H1 (cell line): ENCODE measurements around the gene NCBP1. TPM values are rescaled to one million over a fixed set of nuclear protein-coding genes. Genes with fewer than 3 reads are reported as not detected.
A peak's percentile ranks its signal among the peaks of the same experiment; 100 is the strongest.

Experiments used
- CTCF ChIA-PET: fragments of 300-600 bp; sonication (Branson Sonifier 250); formaldehyde crosslinking; loops from one replicate; lab custom pipeline; 2021; ENCODE audit not compliant: partially characterized antibody; lab: Charles Lee
- POLR2A ChIA-PET: fragments of 300-600 bp; sonication (Branson Sonifier 250); formaldehyde crosslinking; loops from one replicate; lab custom pipeline; 2021; ENCODE audit warnings: inconsistent platforms; ENCODE audit not compliant: partially characterized antibody; lab: Charles Lee
- DNase-seq, 2 experiments: peaks; one replicate each; pipeline versions ENCODE4 v3.0.0 to v3.0.0-alpha.2; 2010 to 2022; ENCODE audit warnings: low spot score in 2 of 2, low read depth in 1 of 2, mixed read lengths in 1 of 2
- FAIRE-seq: peaks from 2 replicates; lab custom pipeline; 2011; peaks lifted over from hg19 to GRCh38; lab: Jason Lieb, UNC
- H2AFZ ChIP-seq: 2 replicates; pipeline ENCODE4 v1.8.1; 2012; ENCODE audit warnings: low read length, inconsistent platforms
- H2AK5ac ChIP-seq: 2 replicates; pipeline ENCODE4 v1.6.1; 2013; ENCODE audit warnings: low read depth, low read length
- H2BK120ac ChIP-seq: replicated peaks from 2 replicates; pipeline ENCODE3; 2013; ENCODE audit warnings: low read depth, low read length, inconsistent platforms
- H2BK12ac ChIP-seq: 2 replicates; pipeline ENCODE4 v1.6.1; 2013; ENCODE audit warnings: low read depth, low read length
- H2BK15ac ChIP-seq: 2 replicates; pipeline ENCODE4 v1.6.1; 2013; ENCODE audit warnings: low read length
- H2BK20ac ChIP-seq: 2 replicates; pipeline ENCODE4 v1.6.1; 2013; ENCODE audit warnings: low read length
- H2BK5ac ChIP-seq: 2 replicates; pipeline ENCODE4 v1.6.1; 2013; ENCODE audit warnings: low read depth, low read length
- H3K14ac ChIP-seq: 2 replicates; pipeline ENCODE4 v1.6.1; 2013; ENCODE audit warnings: inconsistent platforms; ENCODE audit not compliant: insufficient read length
- H3K18ac ChIP-seq: 2 replicates; pipeline ENCODE4 v1.6.1; 2013; ENCODE audit warnings: low read length; ENCODE audit errors: extremely low read depth
- H3K23ac ChIP-seq: 2 replicates; pipeline ENCODE4 v1.6.1; 2013; ENCODE audit warnings: inconsistent platforms; ENCODE audit not compliant: insufficient read length
- H3K23me2 ChIP-seq: 2 replicates; pipeline ENCODE4 v1.6.1; 2013; ENCODE audit warnings: low read depth, low read length
- H3K27ac ChIP-seq: 2 replicates; pipeline ENCODE4 v1.6.1; 2011; ENCODE audit warnings: low read depth, low read length, inconsistent platforms
- H3K27me3 ChIP-seq, 4 experiments: replicated peaks in 1 of 4; 1 replicate in 1 of 4; 2 replicates in 3 of 4; pipeline versions ENCODE4 v1.6.1 to v1.8.1; 2011 to 2013; ENCODE audit warnings: low read length in 3 of 4, mild to moderate bottlenecking in 3 of 4, inconsistent platforms in 2 of 4, mixed read lengths in 2 of 4, moderate library complexity in 1 of 4; ENCODE audit not compliant: control insufficient read depth in 3 of 4, insufficient read depth in 3 of 4; ENCODE audit errors: extremely low read depth in 1 of 4
- H3K36me3 ChIP-seq, 4 experiments: 2 replicates each; pipeline versions ENCODE4 v1.6.1 to v1.8.1; 2011 to 2013; ENCODE audit warnings: mild to moderate bottlenecking in 4 of 4, low read length in 3 of 4, moderate library complexity in 2 of 4, control low read depth in 1 of 4, inconsistent platforms in 1 of 4; ENCODE audit not compliant: insufficient read depth in 4 of 4, control insufficient read depth in 2 of 4
- H3K4ac ChIP-seq: replicated peaks from 2 replicates; pipeline ENCODE3; 2013; ENCODE audit warnings: low read length, low read depth, mixed read lengths, inconsistent platforms; ENCODE audit not compliant: insufficient read length
- H3K4me1 ChIP-seq, 4 experiments: replicated peaks in 1 of 4; 1 replicate in 1 of 4; 2 replicates in 3 of 4; pipeline versions ENCODE4 v1.6.1 to v1.8.1; 2011 to 2013; ENCODE audit warnings: low read length in 3 of 4, inconsistent platforms in 2 of 4, mixed read lengths in 1 of 4; ENCODE audit not compliant: insufficient read depth in 4 of 4, control insufficient read depth in 3 of 4
- H3K4me2 ChIP-seq, 2 experiments: 2 replicates each; pipeline versions ENCODE4 v1.6.1 to v1.8.1; 2011 to 2013; ENCODE audit warnings: low read depth in 2 of 2, low read length in 2 of 2, control low read depth in 1 of 2, inconsistent platforms in 1 of 2, mild to moderate bottlenecking in 1 of 2; ENCODE audit not compliant: insufficient read depth in 1 of 2
- H3K4me3 ChIP-seq, 4 experiments: fragments of 200-600, 300-600 bp in 1 of 4; sonication (generic), shearing (Covaris generic), sonication (Bioruptor Twin) in 1 of 4; 2 replicates each; pipeline versions ENCODE4 v1.5.1 to v1.8.1; 2011 to 2016; ENCODE audit warnings: low read length in 4 of 4, low read depth in 3 of 4, control low read depth in 2 of 4, inconsistent platforms in 2 of 4, mild to moderate bottlenecking in 2 of 4, mixed read lengths in 1 of 4, moderate library complexity in 1 of 4; ENCODE audit not compliant: insufficient read depth in 2 of 4; ENCODE audit errors: extremely low read depth in 1 of 4
- H3K56ac ChIP-seq: replicated peaks from 2 replicates; pipeline ENCODE3; 2013; ENCODE audit warnings: low read depth, mild to moderate bottlenecking, mixed read lengths, low read length, inconsistent platforms; ENCODE audit not compliant: insufficient read length
- H3K79me1 ChIP-seq: 2 replicates; pipeline ENCODE4 v1.6.1; 2013; ENCODE audit warnings: low read depth, low read length, control low read depth
- H3K79me2 ChIP-seq, 2 experiments: 2 replicates each; pipeline versions ENCODE4 v1.6.1 to v1.8.1; 2012 to 2013; ENCODE audit warnings: low read length in 2 of 2, mild to moderate bottlenecking in 2 of 2, inconsistent platforms in 1 of 2; ENCODE audit not compliant: insufficient read depth in 2 of 2, control insufficient read depth in 1 of 2
- H3K9ac ChIP-seq, 4 experiments: replicated peaks in 1 of 4; 1 replicate in 1 of 4; 2 replicates in 3 of 4; pipeline versions ENCODE4 v1.6.1 to v1.8.1; 2011 to 2013; ENCODE audit warnings: low read depth in 3 of 4, low read length in 3 of 4, control low read depth in 2 of 4, mild to moderate bottlenecking in 2 of 4, moderate library complexity in 2 of 4, inconsistent platforms in 1 of 4; ENCODE audit errors: extremely low read depth in 1 of 4
- H3K9me3 ChIP-seq, 2 experiments: 2 replicates each; pipeline versions ENCODE4 v1.6.1 to v1.8.1; 2012 to 2013; ENCODE audit warnings: mild to moderate bottlenecking in 2 of 2, moderate library complexity in 2 of 2, control low read depth in 1 of 2, inconsistent platforms in 1 of 2, low read depth in 1 of 2, low read length in 1 of 2, mixed read lengths in 1 of 2; ENCODE audit not compliant: insufficient read depth in 2 of 2
- H4K20me1 ChIP-seq, 2 experiments: replicated peaks in 1 of 2; 2 replicates each; pipeline versions ENCODE3 to v1.8.1; 2011 to 2013; ENCODE audit warnings: inconsistent platforms in 2 of 2, low read length in 2 of 2, mild to moderate bottlenecking in 1 of 2; ENCODE audit not compliant: insufficient read depth in 2 of 2, control insufficient read depth in 1 of 2
- H4K5ac ChIP-seq: 2 replicates; pipeline ENCODE4 v1.6.1; 2013; ENCODE audit warnings: low read length, low read depth, mixed read lengths, inconsistent platforms; ENCODE audit not compliant: insufficient read length
- H4K8ac ChIP-seq: 2 replicates; pipeline ENCODE4 v1.8.0; 2013; ENCODE audit warnings: mild to moderate bottlenecking, moderate library complexity, low read length, inconsistent platforms; ENCODE audit not compliant: insufficient read depth; ENCODE audit errors: extremely low read depth
- H4K91ac ChIP-seq: replicated peaks from 2 replicates; pipeline ENCODE3; 2013; ENCODE audit warnings: low read length, mixed read lengths, inconsistent platforms; ENCODE audit not compliant: insufficient read length
- CREB1 ChIP-seq: IDR thresholded peaks from 2 replicates; pipeline ENCODE4 v1.6.1; 2012; ENCODE audit warnings: inconsistent platforms
- CTCF ChIP-seq, 3 experiments: IDR thresholded peaks; 1 replicate in 2 of 3; 2 replicates in 1 of 3; pipeline versions ENCODE4 v1.5.1 to v1.6.1; 2011; ENCODE audit warnings: low read length in 3 of 3, mild to moderate bottlenecking in 3 of 3, inconsistent platforms in 2 of 3, low read depth in 1 of 3, moderate library complexity in 1 of 3; ENCODE audit not compliant: insufficient read depth in 1 of 3; ENCODE audit errors: control extremely low read depth in 1 of 3
- PHF8 ChIP-seq: fragments of 200-600 bp; sonication (generic); conservative IDR thresholded peaks from 2 replicates; pipeline ENCODE4 v1.7.1; 2012; ENCODE audit warnings: low read depth, mild to moderate bottlenecking, inconsistent platforms, low read length, moderate library complexity
- POU5F1 ChIP-seq: IDR thresholded peaks from 2 replicates; pipeline ENCODE4 v1.6.1; 2011; ENCODE audit warnings: low read depth, mild to moderate bottlenecking, low read length, moderate library complexity
- RAD21 ChIP-seq, 2 experiments: IDR thresholded peaks in 1 of 2; conservative IDR thresholded peaks in 1 of 2; 2 replicates each; pipeline ENCODE4 v1.6.1; 2011; ENCODE audit warnings: low read depth in 2 of 2, low read length in 2 of 2, improper control_type of control experiment in 1 of 2, inconsistent platforms in 1 of 2, mild to moderate bottlenecking in 1 of 2, moderate library complexity in 1 of 2
- TEAD4 ChIP-seq: IDR thresholded peaks from 2 replicates; pipeline ENCODE4 v1.6.1; 2012; ENCODE audit warnings: low read depth, low read length, inconsistent platforms, mixed read lengths
- polyA plus RNA-seq, 7 experiments: library from polyadenylated mRNA; depleted of rRNA in 3 of 7; stranded (reverse) in 5 of 7; unstranded in 2 of 7; fragments of >200 nt in 5 of 7; fragments of 200-250 nt in 2 of 7; gene quantifications; 1 replicate in 5 of 7; 2 replicates in 1 of 7; 4 replicates in 1 of 7; pipeline versions ENCODE4 v1.2.1 to v1.2.3, GENCODE V29; 2011 to 2013; ENCODE audit warnings: missing spikeins in 2 of 7, mixed read lengths in 2 of 7
- total RNA-seq: library from RNA; stranded (reverse); fragmentation: NEBNext Ultra II Directional; extraction: Animal tissue kit (Norgen Biotek cat#: 25700); gene quantifications from 2 replicates; pipeline ENCODE4 v1.2.1, GENCODE V29; 2021

NCBP1 gene
- total and polyA plus RNA-seq, 2 of the 8 experiments (the other 6 are each of a cell fraction or from before 2014, with no cell fraction given): 14.7 to 54.0 TPM

DNA sequence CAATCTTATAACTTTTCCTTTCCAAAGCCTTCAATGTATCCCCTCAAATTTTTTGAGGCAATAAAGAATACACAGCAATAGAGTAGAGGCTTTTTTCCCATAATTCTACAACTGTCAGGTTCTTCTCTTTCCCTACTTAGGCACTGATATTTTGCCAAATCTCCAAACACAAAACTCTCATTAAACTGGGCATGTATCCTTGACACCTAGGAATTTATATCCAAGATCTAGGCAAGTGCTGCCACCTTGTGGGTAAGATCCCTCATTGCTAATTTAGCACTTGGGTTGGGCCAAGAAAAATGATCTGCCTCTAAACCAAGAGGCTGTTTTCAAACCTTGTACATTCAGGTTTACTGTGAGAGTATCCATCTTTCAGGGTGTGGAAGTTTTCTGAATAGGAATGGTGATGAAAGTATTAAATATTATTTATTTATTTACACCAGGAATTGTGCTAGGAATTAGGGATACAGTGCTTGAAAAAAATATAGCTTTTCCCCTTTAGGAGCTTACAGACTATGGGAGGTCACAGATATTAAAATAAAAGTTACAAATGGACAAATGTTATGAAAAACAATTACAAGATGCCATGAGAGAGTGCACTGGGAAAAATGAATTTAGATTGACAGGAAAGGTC is 18.1 kb upstream of the NCBP1 start:
- no peak overlapping the region for H2BK20ac ChIP-seq
- H2AFZ ChIP-seq: no peak overlapping the region
- 0 out of 2 replicates have a peak, but pooled peaks cover 2% of the 10 kb centered on the region for H3K79me1 ChIP-seq
- DNase-seq (peak in 1 of 2 experiments; percentile 66), FAIRE-seq (peak; percentile 70)
- no peak overlapping the region for H3K4me3 ChIP-seq
- no peaks in the 10 kb centered on the region for H3K27me3 ChIP-seq
- H3K4me1 ChIP-seq: no peaks in the 10 kb centered on the region
- peaks cover 3 to 29% (median 14%) of the 10 kb centered on the region in 4 experiments; a peak in 6 of 8 replicates for H3K36me3 ChIP-seq
- H4K20me1 ChIP-seq: peaks cover 0 to 4% of the 10 kb centered on the region in 2 experiments
- no peak overlapping the region for H3K18ac ChIP-seq
- H3K14ac ChIP-seq: no peak overlapping the region
- H4K5ac ChIP-seq: no peak overlapping the region
- H2BK120ac ChIP-seq: no peak overlapping the region
- H2BK12ac ChIP-seq: no peak overlapping the region
- no peak overlapping the region for H3K4me2 ChIP-seq
- no peak overlapping the region for H2BK15ac ChIP-seq
- ChIA-PET CTCF (interaction anchor here (0.5 to 8.9 kb wide), 44 partner anchors 8 to 758 kb away, joined by 3 to 205 read pairs (median 4); partner anchors contain the start of genes NCBP1, TMOD1 and TSTD2), POLR2A (interaction anchor here (0.6 to 2.0 kb wide), 4 partner anchors 13 to 273 kb away, joined by 3 to 7 read pairs (median 4); partner anchors contain the start of genes NCBP1 and TSTD2)
- H3K23me2 ChIP-seq: no peaks in the 10 kb centered on the region
- no peak overlapping the region for H3K56ac ChIP-seq
- H3K9me3 ChIP-seq: no peaks in the 10 kb centered on the region; a peak in 1 of 4 replicates
- no peak for TF ChIP-seq PHF8
- no peak for TF ChIP-seq CREB1
- TF ChIP-seq CTCF (IDR thresholded peaks at IDR 0.05; ENCODE audit: control extremely low read depth in 1 of 3, insufficient read depth in 1 of 3, low read depth in 1 of 3, low read length in 3 of 3): peak in 2 of 3 experiments; percentile 69 to 83; a peak in 3 of 4 replicates
- peak; percentile 76 to 84 for TF ChIP-seq RAD21 (IDR thresholded peaks at IDR 0.05 in 1 of 2, conservative IDR thresholded peaks at IDR 0.05 in 1 of 2; ENCODE audit: low read depth in 2 of 2, low read length in 2 of 2)
- 0 out of 2 replicates have a peak, but pooled peaks have one; percentile 49 for TF ChIP-seq TEAD4
- 0 out of 2 replicates have a peak, but pooled peaks have one; percentile 5 for TF ChIP-seq POU5F1
- no peak overlapping the region for H4K91ac ChIP-seq
- no peak overlapping the region for H3K4ac ChIP-seq
- no peak overlapping the region for H4K8ac ChIP-seq
- no peak overlapping the region for H2AK5ac ChIP-seq
- H3K79me2 ChIP-seq: no peaks in the 10 kb centered on the region
- H3K9ac ChIP-seq: no peak overlapping the region
- H3K27ac ChIP-seq: no peak overlapping the region
- H3K23ac ChIP-seq: no peak overlapping the region
- no peak overlapping the region for H2BK5ac ChIP-seq
